PC-3 (cell line): Measurements from ENCODE around the gene TAGLN. TPM values are rescaled to one million over a fixed set of nuclear protein-coding genes. Genes with fewer than 3 reads are reported as not detected.

ENCODE experiments used
- ATAC-seq: fragments of 200-7000 bp; cut with Tn5 transposase; 2 replicates; pipeline ENCODE4 v1.9.1; 2020; ENCODE audit warnings: mild to moderate bottlenecking, moderate library complexity
- BruUV-seq: library from RNA; stranded (reverse); fragments of 400-500 nt; replicated peaks from 2 replicates; lab custom pipeline; 2021; lab: Mats Ljungman, UMichigan
- CTCF ChIA-PET: fragments of 300-600 bp; sonication (Branson Sonifier 250); formaldehyde crosslinking; loops from one replicate; lab custom pipeline; 2022; ENCODE audit warnings: antibody characterized with exemption; lab: Charles Lee
- POLR2A ChIA-PET: fragments of 300-600 bp; sonication (Branson Sonifier 250); formaldehyde crosslinking; loops from one replicate; lab custom pipeline; 2022; ENCODE audit warnings: antibody characterized with exemption; ENCODE audit not compliant: unreplicated experiment; lab: Charles Lee
- DNase-seq: peaks from one replicate; pipeline ENCODE4 v3.0.0-alpha.2; 2015
- H2AFZ ChIP-seq: fragments of 300-600 bp; sonication (generic); 2 replicates; pipeline ENCODE4 v1.6.0; 2016; ENCODE audit warnings: antibody characterized with exemption, low read length
- H3F3A ChIP-seq: fragments of 300-600 bp; sonication (generic); one replicate; pipeline ENCODE4 v1.6.0; 2017; ENCODE audit warnings: antibody characterized with exemption, low read length, control low read depth, mild to moderate bottlenecking; ENCODE audit not compliant: unreplicated experiment
- H3K27ac ChIP-seq: fragments of 300-600 bp; sonication (generic); 2 replicates; pipeline ENCODE4 v1.5.1; 2016; ENCODE audit warnings: mild to moderate bottlenecking, low read length
- H3K27me3 ChIP-seq: fragments of 300-600 bp; sonication (generic); 2 replicates; pipeline ENCODE4 v1.6.1; 2016; ENCODE audit warnings: low read length, mixed read lengths
- H3K36me3 ChIP-seq: fragments of 300-600 bp; sonication (generic); 2 replicates; pipeline ENCODE4 v1.6.1; 2016; ENCODE audit warnings: low read depth, mixed run types, low read length, mixed read lengths
- H3K4me1 ChIP-seq: fragments of 300-600 bp; sonication (generic); 2 replicates; pipeline ENCODE4 v1.5.1; 2016; ENCODE audit warnings: low read length; ENCODE audit not compliant: insufficient read depth
- H3K4me2 ChIP-seq: fragments of 300-600 bp; sonication (generic); 2 replicates; pipeline ENCODE4 v1.6.0; 2016; ENCODE audit warnings: low read length
- H3K4me3 ChIP-seq: fragments of 300-600 bp; sonication (generic); 2 replicates; pipeline ENCODE4 v1.5.1; 2016; ENCODE audit warnings: mild to moderate bottlenecking, low read length, mixed read lengths
- H3K79me2 ChIP-seq: fragments of 300-600 bp; sonication (generic); 2 replicates; pipeline ENCODE4 v1.6.1; 2017; ENCODE audit warnings: low read length, mixed read lengths
- H3K9ac ChIP-seq: fragments of 300-600 bp; sonication (generic); 2 replicates; pipeline ENCODE4 v1.6.0; 2016; ENCODE audit warnings: mild to moderate bottlenecking, low read length
- H3K9me2 ChIP-seq: fragments of 300-600 bp; sonication (generic); replicated peaks from 2 replicates; pipeline ENCODE4 v1.6.1; 2016; ENCODE audit warnings: mixed run types, low read length, mixed read lengths
- H3K9me3 ChIP-seq: fragments of 300-600 bp; sonication (generic); 2 replicates; pipeline ENCODE4 v1.6.1; 2016; ENCODE audit warnings: low read length, mixed read lengths
- H4K20me1 ChIP-seq: fragments of 300-600 bp; sonication (generic); 2 replicates; pipeline ENCODE4 v1.6.1; 2016; ENCODE audit warnings: low read length, mixed read lengths
- CTCF ChIP-seq: fragments of 300-600 bp; sonication (generic); conservative IDR thresholded peaks from 2 replicates; pipeline ENCODE4 v1.5.1; 2017; ENCODE audit warnings: antibody characterized with exemption, low read depth, mild to moderate bottlenecking, low read length
- EZH2 ChIP-seq: fragments of 300-600 bp; sonication (generic); IDR thresholded peaks from one replicate; pipeline ENCODE4 v1.6.1; 2017; ENCODE audit warnings: antibody characterized with exemption, mild to moderate bottlenecking, low read length; ENCODE audit not compliant: unreplicated experiment
- EZH2phosphoT487 ChIP-seq: fragments of 300-600 bp; sonication (generic); IDR thresholded peaks from 2 replicates; pipeline ENCODE4 v1.6.1; 2018; ENCODE audit warnings: mild to moderate bottlenecking, antibody characterized with exemption, low read length, borderline replicate concordance
- intact Hi-C: fragments of 100-400 bp; cut with micrococcal nuclease; formaldehyde crosslinking; loops from 2 replicates; pipeline ENCODE4 v1.9.0; 2023
- total RNA-seq: library from RNA; depleted of rRNA; stranded (reverse); fragments of >200 nt; gene quantifications from 2 replicates; pipeline ENCODE4 v1.2.3, GENCODE V29; 2014

TAGLN gene
- total RNA-seq, 1 experiment from 2014 or later = 10.3 TPM

- POLR2A ChIA-PET = no interaction called here
Observed at GRCh38 chr11:117188620-117189081, 10.5 kb upstream of the TAGLN start.

GRCh38 chr11:117189191-117189940 is 9.8 kb upstream of the TAGLN start:
- Histone ChIP-seq H4K20me1 (no peaks in the 10 kb centered on the region), H3K27me3 (no peaks in the 10 kb centered on the region), H2AFZ (no peak overlapping the region), H3K9me2 (no peaks in the 10 kb centered on the region), H3K9ac (no peak overlapping the region), H3K4me2 (no peak overlapping the region), H3F3A (no peaks in the 10 kb centered on the region), H3K9me3 (no peaks in the 10 kb centered on the region), H3K27ac (no peak overlapping the region), H3K4me3 (no peak overlapping the region), H3K4me1 (peaks cover 17% of the 10 kb centered on the region), H3K36me3 (no peaks in the 10 kb centered on the region), H3K79me2 (no peaks in the 10 kb centered on the region)
- TF ChIP-seq EZH2 (no peak), CTCF (no peak), EZH2phosphoT487 (no peak)
- POLR2A ChIA-PET = no interaction called here
- DNase-seq (no peak), ATAC-seq (no peak)
- intact Hi-C loops = no loop called here
- BruUV-seq = no TSS peak
- CTCF ChIA-PET = no interaction called here

More at GRCh38 chr11:117188620-117189081, 10.5 kb upstream of the TAGLN start:
- Histone ChIP-seq H3K9me2 (no peaks in the 10 kb centered on the region), H3K79me2 (no peaks in the 10 kb centered on the region), H3K4me1 (peaks cover 24% of the 10 kb centered on the region), H2AFZ (no peak overlapping the region), H4K20me1 (no peaks in the 10 kb centered on the region), H3F3A (no peaks in the 10 kb centered on the region), H3K4me3 (no peak overlapping the region), H3K27me3 (no peaks in the 10 kb centered on the region), H3K27ac (no peak overlapping the region), H3K4me2 (no peak overlapping the region), H3K9me3 (no peaks in the 10 kb centered on the region), H3K9ac (no peak overlapping the region), H3K36me3 (no peaks in the 10 kb centered on the region)
- DNase-seq = no peak
- no peak for ATAC-seq
- intact Hi-C loops = no loop called here
- BruUV-seq = no TSS peak
- TF ChIP-seq CTCF = no peak
- no peak for TF ChIP-seq EZH2phosphoT487
- CTCF ChIA-PET = no interaction called here

GRCh38 chr11:117189941-117190544 is 9.1 kb upstream of the TAGLN start:
- Histone ChIP-seq H3K4me2 (no peak overlapping the region), H3K9me3 (no peaks in the 10 kb centered on the region), H3K79me2 (no peaks in the 10 kb centered on the region), H3K9ac (no peak overlapping the region), H3F3A (no peaks in the 10 kb centered on the region), H3K4me3 (no peak overlapping the region), H3K27me3 (no peaks in the 10 kb centered on the region), H3K36me3 (no peaks in the 10 kb centered on the region), H3K4me1 (peaks cover 12% of the 10 kb centered on the region), H3K9me2 (no peaks in the 10 kb centered on the region), H3K27ac (no peak overlapping the region), H2AFZ (no peak overlapping the region), H4K20me1 (no peaks in the 10 kb centered on the region)
- ChIA-PET CTCF (no interaction called here), POLR2A (no interaction called here)
- DNase-seq (no peak), ATAC-seq (no peak)
- TF ChIP-seq EZH2phosphoT487 = no peak
- no TSS peak for BruUV-seq
- intact Hi-C loops = no loop called here
